ENCODE measurements around the gene TSPYL2.
A peak's percentile ranks its signal among the peaks of the same experiment; 100 is the strongest.

The TSPYL2 gene

GRCh38 chrX:53081925-53082772 lies at the start of gene TSPYL2:
TSS of gene TSPYL2 (plus strand) at chrX:53082367. CDS start at chrX:53082499, 132 bp downstream.
- DNase-seq (ENCODE audit: low read depth in 1 of 2, low spot score in 1 of 2) = peak; percentile 80 to 89

GRCh38 chrX:53036149-53036548 lies 46.0 kb upstream of the TSPYL2 start:
- DNase-seq (ENCODE audit: low read depth in 1 of 2, low spot score in 1 of 2) = no peak

GRCh38 chrX:53039236-53039635 lies 42.9 kb upstream of the TSPYL2 start:
- DNase-seq (ENCODE audit: low read depth in 1 of 2, low spot score in 1 of 2) = no peak

DNA sequence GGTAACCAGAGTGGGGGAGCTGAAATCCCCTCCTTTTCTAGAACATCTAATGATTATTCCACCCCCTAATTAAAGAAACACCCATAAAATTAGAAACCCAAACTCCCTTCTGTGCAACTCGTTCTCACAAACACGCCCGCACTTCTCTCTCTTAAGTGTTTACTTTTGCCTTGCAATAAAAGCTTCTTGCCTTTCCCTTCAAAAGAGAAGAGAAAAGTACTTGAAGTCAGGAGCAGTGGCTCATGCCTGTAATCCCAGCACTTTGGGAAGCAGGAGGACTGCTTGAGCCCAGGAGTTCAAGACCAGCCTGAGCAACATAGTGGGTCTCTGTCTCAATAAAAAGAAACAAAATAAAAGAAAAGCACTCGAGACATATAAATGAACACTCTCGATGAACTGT lies 37.2 kb upstream of the TSPYL2 start:
- no peak for DNase-seq (ENCODE audit: low read depth in 1 of 2, low spot score in 1 of 2)

DNA sequence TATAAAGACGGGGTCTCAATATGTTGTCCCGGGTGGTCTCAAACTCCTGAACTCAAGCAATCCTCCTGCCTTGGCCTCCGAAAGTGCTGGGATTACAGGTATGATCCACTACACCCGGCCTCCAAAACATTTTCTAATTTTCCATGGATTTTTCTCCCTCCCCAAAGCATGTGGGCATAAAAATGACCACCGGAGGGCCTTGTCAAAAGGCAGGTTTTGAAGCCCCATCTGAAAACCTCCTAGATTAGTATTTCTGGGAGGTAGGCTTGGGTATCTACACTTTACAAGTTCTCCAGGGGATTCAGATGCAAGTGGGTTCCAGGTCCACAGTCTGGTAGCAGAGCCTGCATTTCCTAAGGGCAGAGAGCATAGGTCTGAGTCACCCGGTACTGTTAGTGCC lies 34.9 kb upstream of the TSPYL2 start:
- no peak for DNase-seq (ENCODE audit: low read depth in 1 of 2, low spot score in 1 of 2)

DNA sequence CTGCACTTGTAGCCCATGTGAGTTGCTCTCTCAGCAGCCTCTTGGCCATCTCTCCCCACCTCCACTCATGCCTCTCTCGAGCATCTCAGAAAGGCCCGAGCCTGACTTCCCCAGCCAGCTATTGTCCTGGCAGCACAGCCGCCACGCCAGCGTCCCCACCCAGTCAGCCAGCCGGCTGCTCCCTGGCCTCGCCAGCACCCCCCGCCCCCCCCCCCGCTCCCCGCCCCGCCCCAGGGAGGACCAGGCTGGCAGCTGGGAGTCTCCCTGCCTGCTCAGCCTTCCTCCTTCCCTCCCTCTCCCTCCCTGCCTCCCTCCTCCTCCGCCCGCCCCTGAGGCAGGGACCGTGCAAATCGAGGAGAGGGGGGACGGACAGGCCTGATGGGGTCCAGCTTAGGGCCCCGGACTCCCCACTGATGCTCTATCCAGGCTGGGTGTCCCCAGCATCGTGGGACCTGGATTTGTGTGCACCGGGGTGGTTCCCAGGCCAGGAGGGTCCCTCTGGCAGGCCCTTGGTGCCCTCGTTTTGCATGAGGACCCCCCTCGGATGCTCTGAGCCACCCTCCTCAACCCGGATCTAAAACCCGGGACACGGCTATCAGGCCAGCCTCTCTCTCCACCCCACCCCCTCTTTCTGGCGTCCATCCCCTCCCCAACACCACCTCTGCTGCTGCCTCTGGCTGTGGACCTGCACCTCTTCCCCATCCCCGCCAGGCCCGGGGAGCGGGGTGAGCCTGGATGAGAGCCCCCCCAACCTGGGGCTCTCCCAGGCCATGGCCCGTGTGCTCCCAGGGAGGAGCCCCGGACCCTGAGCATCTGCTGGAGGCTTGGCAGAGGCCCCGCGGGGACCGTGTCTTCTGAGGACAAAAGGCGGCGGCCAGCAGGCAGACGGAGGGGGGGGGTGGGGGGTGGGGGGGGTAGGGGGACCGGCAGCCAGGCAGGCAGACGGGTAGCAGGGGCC lies 33.7 kb upstream of the TSPYL2 start, which contains the start of gene GPR173:
Gene GPR173 (plus strand): TSS at position 621 of the 958 bp plus-strand sequence. CDS start 27,833 bp downstream, outside the sequence.
- DNase-seq (ENCODE audit: low read depth in 1 of 2, low spot score in 1 of 2) = no peak

- DNase-seq (ENCODE audit: low read depth in 1 of 2, low spot score in 1 of 2) = no peak
These were observed 33.0 kb upstream of the TSPYL2 start for GRCh38 chrX:53049127-53049517.

GRCh38 chrX:53050841-53051240 lies 31.3 kb upstream of the TSPYL2 start:
- DNase-seq (ENCODE audit: low read depth in 1 of 2, low spot score in 1 of 2) = no peak

DNA sequence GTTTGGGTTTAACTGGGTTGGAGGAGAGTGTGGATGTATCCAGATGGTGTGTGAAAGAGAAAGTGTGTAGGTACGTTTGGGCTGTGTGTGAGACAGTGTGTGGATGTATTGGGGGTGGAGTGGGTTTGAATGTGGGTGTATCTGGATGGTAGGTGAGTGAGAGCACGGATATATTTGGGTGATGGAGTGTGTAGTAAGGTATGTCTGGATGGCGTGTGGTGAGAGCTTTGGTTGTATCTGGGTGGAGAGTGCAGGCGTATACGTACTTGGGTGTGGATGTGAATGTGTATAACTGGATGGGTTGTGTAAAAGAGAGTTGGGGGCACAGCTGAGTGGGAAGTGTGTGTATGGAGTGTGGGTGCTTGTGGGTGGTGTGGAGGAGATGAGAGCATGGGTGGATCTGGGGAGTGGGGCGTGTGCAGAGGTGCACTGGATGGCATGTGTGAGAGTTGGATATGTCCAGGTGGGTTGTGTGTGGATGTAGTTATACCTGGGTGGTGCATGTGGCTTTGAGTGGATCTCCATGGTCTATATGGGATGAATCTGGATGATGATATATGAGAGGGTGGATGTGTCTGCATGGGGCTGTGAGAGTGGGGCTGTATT lies 26.8 kb upstream of the TSPYL2 start:
- DNase-seq (ENCODE audit: low read depth in 1 of 2, low spot score in 1 of 2) = no peak

DNA sequence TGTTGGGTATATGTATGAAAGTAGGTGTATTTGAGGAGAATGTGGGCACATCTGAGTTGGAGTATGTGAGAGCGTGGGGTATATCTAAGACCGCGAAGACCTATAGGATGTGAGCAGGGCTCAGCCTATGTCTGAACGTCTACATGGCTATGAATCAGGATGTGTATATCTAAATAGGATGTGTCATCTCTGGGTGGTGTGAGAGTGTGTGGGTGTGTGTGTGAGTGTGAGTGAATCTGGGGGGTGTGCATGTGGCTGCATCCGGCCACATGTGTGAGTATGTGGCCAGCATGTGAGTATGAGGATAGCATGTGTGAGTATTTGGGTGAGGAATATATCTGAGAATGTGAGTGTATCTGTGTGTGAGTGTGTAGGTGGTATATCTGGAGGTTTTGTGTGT lies 25.9 kb upstream of the TSPYL2 start:
- no peak for DNase-seq (ENCODE audit: low read depth in 1 of 2, low spot score in 1 of 2)

- no peak for DNase-seq (ENCODE audit: low read depth in 1 of 2, low spot score in 1 of 2)
These were observed 17.1 kb upstream of the TSPYL2 start for GRCh38 chrX:53065104-53065503.

DNA sequence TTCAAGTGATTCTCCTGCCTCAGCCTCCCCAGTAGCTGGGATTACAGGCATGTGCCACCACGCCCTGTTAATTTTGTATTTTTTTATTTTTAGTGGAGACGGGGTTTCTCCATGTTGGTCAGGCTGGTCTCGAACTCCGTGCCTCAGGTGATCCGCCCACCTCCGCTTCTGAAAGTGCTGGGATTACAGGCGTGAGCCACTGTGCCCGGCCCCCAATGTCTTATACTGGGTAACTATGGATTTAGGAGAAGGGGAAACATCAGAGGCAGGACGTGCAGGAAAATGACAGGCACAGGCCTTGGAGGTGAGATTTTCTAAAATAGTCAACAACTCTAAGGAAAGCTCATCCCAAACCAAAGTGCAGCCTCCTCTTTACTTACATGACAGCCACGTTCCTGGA lies 11.1 kb upstream of the TSPYL2 start:
- no peak for DNase-seq (ENCODE audit: low read depth in 1 of 2, low spot score in 1 of 2)

- peak; percentile 12 to 45 for DNase-seq (ENCODE audit: low read depth in 1 of 2, low spot score in 1 of 2)
These were observed 10.4 kb upstream of the TSPYL2 start for GRCh38 chrX:53071604-53072417.

GRCh38 chrX:53072418-53073114 lies 9.6 kb upstream of the TSPYL2 start:
- DNase-seq (ENCODE audit: low read depth in 1 of 2, low spot score in 1 of 2) = no peak

DNA sequence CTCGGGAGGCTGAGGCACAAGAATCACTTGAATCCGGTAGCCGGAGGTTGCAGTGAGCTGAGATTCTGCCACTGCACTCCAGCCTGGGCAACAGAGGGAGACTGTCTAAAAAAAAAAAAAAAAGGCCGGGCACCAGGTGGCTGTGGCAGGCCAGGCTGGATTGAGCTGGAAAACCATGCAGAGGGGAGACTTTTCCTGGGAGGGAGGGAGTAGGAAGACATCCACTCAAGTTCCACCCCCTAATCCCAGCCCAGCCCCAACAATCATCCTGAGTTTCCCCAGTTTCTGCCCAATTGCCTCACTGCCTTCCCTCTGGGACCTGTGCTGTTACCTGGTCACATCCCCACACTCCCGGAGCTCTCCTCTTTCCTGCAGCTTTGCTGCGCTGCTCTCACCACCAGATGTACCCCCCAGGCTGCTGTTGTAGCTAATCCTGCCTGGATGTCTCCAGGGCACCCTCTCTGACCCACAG lies 9.0 kb upstream of the TSPYL2 start:
- no peak for DNase-seq (ENCODE audit: low read depth in 1 of 2, low spot score in 1 of 2)

DNA sequence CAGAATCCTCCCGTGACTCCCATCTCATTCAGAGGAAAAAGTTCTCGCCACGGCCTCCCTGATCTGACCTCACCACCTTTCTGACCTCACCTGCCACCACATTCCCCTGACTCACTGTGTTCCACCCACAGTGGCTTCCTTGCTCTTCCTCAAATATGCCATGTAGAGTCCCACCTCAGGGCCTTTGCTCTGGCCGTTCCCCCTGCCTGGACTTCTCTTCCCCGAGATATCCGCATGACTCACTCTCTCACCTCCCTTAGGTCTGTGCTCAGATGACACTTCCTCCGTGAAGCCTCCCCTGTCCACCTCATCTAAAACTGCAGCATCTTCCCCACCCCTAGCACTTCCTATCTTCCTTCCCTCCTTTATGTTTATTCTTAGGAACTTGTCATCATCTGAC lies 7.2 kb upstream of the TSPYL2 start:
- DNase-seq (ENCODE audit: low read depth in 1 of 2, low spot score in 1 of 2) = no peak

DNA sequence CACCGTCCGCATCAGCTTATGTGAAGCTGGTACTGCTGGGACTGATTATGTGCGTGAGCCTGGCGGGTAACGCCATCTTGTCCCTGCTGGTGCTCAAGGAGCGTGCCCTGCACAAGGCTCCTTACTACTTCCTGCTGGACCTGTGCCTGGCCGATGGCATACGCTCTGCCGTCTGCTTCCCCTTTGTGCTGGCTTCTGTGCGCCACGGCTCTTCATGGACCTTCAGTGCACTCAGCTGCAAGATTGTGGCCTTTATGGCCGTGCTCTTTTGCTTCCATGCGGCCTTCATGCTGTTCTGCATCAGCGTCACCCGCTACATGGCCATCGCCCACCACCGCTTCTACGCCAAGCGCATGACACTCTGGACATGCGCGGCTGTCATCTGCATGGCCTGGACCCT lies 5.5 kb upstream of the TSPYL2 start:
- DNase-seq (ENCODE audit: low read depth in 1 of 2, low spot score in 1 of 2) = no peak

DNA sequence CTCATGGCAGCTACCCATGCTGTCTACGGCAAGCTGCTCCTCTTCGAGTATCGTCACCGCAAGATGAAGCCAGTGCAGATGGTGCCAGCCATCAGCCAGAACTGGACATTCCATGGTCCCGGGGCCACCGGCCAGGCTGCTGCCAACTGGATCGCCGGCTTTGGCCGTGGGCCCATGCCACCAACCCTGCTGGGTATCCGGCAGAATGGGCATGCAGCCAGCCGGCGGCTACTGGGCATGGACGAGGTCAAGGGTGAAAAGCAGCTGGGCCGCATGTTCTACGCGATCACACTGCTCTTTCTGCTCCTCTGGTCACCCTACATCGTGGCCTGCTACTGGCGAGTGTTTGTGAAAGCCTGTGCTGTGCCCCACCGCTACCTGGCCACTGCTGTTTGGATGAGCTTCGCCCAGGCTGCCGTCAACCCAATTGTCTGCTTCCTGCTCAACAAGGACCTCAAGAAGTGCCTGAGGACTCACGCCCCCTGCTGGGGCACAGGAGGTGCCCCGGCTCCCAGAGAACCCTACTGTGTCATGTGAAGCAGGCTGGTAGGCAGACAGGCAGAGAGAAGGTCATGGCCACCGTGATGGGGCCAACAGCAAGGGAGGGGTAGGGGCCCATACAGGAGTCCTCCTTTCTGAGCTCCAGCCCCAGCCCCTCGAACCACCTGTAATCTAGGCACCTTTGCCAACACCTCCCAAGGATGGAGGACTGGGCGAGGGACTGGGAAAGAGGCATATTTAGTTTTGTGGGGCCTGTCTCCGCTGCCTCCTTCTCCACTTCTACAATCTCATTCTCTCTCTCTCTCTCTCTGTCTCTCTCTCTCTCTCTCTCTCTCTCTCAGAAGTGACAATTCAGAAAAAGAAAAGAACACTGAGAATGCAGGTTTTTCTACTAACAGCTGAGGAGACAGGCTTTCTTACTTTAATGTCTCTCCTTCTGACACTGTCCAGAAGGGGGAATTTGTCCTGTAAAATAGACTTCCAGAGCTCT lies 4.7 kb upstream of the TSPYL2 start:
- no peak for DNase-seq (ENCODE audit: low read depth in 1 of 2, low spot score in 1 of 2)

DNA sequence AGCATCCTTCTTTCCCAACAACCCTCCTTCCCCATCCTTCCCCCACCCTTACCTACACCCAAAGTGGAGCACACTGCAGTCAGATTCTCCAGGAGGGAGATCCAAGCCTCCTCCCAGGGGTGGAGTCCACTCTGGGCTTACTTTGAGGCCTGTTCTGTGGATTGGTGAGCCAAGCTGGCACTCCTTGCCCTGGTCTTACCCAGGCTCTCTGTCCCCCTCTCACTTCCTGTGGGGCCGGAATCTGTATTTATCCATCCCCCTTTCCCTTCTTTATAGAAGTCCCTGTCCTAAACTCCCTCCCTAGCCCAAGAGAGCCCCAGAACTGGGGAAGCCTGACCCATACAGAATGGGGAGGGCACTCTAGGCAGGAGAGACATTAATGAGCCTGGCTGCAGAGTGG lies 3.2 kb upstream of the TSPYL2 start:
- no peak for DNase-seq (ENCODE audit: low read depth in 1 of 2, low spot score in 1 of 2)

Measured in activated T-helper 1 cell treated with anti-CD3 and anti-CD28 coated beads, Interleukin-2, amount 50 U/mL, for 16 hours (primary cell).